Measurements from ENCODE around the gene TMEM169. TPM values are rescaled to one million over a fixed set of nuclear protein-coding genes. Genes with fewer than 3 reads are reported as not detected.

Gene TMEM169
- total RNA-seq, 1 donor from 2014 or later = 3.2 TPM

DNA sequence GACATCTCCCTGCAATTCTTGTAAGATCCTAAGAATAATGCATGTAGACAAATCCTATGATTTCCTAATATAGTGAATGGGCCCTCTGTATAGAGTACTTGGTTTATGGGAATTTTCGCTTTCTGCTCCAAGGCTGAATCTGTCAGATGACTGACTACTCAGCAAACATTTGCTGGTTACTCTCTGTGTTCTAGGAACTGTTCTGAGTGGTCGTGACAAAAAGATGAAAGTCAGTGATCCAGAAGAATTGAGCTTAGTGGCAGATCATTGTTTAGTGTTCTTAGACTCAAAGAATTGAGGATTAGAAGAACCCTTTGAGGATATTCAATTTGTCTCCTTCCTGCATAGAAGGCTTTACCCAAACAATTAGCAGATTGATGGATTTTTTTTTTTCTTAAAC, 37.4 kb downstream of the TMEM169 start:
- Mint-ChIP-seq H3K9me3 (ENCODE audit: unreplicated experiment) (no peaks in the 10 kb centered on the region), H3K27me3 (ENCODE audit: unreplicated experiment) (peaks cover 6% of the 10 kb centered on the region), H3K4me1 (ENCODE audit: unreplicated experiment) (peaks cover 17% of the 10 kb centered on the region), H3K4me3 (ENCODE audit: unreplicated experiment) (no peak overlapping the region), H3K27ac (ENCODE audit: unreplicated experiment) (no peak overlapping the region), H3K36me3 (ENCODE audit: low read depth, unreplicated experiment) (peaks cover 54% of the 10 kb centered on the region)
- TF ChIP-seq, protein P1, sequence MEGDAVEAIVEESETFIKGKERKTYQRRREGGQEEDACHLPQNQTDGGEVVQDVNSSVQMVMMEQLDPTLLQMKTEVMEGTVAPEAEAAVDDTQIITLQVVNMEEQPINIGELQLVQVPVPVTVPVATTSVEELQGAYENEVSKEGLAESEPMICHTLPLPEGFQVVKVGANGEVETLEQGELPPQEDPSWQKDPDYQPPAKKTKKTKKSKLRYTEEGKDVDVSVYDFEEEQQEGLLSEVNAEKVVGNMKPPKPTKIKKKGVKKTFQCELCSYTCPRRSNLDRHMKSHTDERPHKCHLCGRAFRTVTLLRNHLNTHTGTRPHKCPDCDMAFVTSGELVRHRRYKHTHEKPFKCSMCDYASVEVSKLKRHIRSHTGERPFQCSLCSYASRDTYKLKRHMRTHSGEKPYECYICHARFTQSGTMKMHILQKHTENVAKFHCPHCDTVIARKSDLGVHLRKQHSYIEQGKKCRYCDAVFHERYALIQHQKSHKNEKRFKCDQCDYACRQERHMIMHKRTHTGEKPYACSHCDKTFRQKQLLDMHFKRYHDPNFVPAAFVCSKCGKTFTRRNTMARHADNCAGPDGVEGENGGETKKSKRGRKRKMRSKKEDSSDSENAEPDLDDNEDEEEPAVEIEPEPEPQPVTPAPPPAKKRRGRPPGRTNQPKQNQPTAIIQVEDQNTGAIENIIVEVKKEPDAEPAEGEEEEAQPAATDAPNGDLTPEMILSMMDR (IDR thresholded peaks at IDR 0.05; ENCODE audit: unreplicated experiment) = no peak
- DNase-seq (ENCODE audit: low spot score) = no peak

DNA sequence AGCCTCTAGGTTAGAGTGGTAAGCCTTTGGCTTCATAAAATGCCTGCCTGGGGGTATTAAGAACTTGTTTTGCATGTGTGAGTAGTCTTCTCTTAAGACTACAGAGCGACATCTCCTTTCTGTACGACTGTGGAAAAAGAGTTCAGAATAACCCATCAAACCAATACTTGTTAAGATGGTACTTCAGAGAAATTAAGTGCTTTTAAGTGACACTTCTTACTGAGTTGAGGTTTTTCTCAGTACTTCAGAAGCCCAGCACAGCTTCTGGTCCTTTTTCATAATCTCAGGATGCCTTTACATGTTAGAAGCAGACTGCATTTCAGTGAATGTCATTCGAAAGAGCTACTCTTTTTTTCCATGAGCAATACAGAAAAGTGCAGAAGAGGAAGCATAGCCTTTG, 38.3 kb downstream of the TMEM169 start:
- Mint-ChIP-seq H3K27ac (ENCODE audit: unreplicated experiment) (no peak overlapping the region), H3K27me3 (ENCODE audit: unreplicated experiment) (peaks cover 4% of the 10 kb centered on the region), H3K36me3 (ENCODE audit: low read depth, unreplicated experiment) (peaks cover 55% of the 10 kb centered on the region), H3K4me1 (ENCODE audit: unreplicated experiment) (peaks cover 12% of the 10 kb centered on the region), H3K9me3 (ENCODE audit: unreplicated experiment) (no peaks in the 10 kb centered on the region), H3K4me3 (ENCODE audit: unreplicated experiment) (no peak overlapping the region)
- TF ChIP-seq, protein P1 (IDR thresholded peaks at IDR 0.05; ENCODE audit: unreplicated experiment) = no peak
- no peak for DNase-seq (ENCODE audit: low spot score)

DNA sequence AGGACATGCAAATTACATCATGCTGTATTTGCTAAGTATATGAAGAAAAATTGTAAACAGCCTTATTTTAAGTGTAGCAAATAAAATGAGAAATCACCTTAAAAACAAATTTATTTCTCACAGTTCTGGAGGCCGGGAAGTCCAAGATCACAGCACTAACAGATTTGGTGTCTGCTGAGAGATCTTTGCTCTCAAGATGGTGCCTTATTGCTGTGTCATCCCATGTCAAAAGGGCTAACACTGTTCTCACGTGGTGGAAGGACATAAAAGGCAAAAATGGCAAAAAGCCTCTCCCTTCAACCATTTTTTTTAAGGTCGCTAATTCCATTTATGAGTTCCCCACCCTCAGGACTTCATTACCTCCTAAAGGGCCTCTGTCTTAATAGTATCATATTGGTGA, 39.5 kb downstream of the TMEM169 start:
- Mint-ChIP-seq H3K27me3 (ENCODE audit: unreplicated experiment) (peaks cover 2% of the 10 kb centered on the region), H3K9me3 (ENCODE audit: unreplicated experiment) (no peaks in the 10 kb centered on the region), H3K4me1 (ENCODE audit: unreplicated experiment) (peaks cover 3% of the 10 kb centered on the region), H3K36me3 (ENCODE audit: low read depth, unreplicated experiment) (peaks cover 49% of the 10 kb centered on the region), H3K4me3 (ENCODE audit: unreplicated experiment) (no peak overlapping the region), H3K27ac (ENCODE audit: unreplicated experiment) (peak overlapping the region; percentile 61)
- DNase-seq (ENCODE audit: low spot score) = no peak
- TF ChIP-seq, protein P1 (IDR thresholded peaks at IDR 0.05; ENCODE audit: unreplicated experiment) = no peak

DNA sequence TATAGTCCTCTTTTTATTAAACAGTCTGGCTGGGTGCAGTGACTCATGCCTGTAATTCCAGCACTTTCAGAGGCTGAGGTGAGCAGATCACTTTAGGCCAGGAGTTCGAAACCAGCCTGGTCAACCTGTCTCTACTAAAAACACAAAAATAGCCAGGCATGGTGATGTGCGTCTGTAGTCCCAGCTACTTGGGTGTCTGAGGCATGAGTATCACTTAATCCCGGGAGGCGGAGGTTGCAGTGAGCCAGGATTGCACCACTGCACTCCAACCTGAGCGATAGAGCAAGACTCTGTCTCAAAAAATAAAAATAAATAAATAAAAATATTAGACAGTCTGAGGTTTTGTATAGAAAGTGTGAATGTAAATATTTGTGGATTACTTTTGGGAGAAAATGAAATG, 45.2 kb downstream of the TMEM169 start:
- no peaks in the 10 kb centered on the region for H3K4me1 Mint-ChIP-seq (ENCODE audit: unreplicated experiment)
- TF ChIP-seq, protein P1 (IDR thresholded peaks at IDR 0.05; ENCODE audit: unreplicated experiment) = no peak
- H3K27ac Mint-ChIP-seq (ENCODE audit: unreplicated experiment) = no peak overlapping the region
- H3K4me3 Mint-ChIP-seq (ENCODE audit: unreplicated experiment) = no peak overlapping the region
- H3K27me3 Mint-ChIP-seq (ENCODE audit: unreplicated experiment) = no peaks in the 10 kb centered on the region
- no peaks in the 10 kb centered on the region for H3K9me3 Mint-ChIP-seq (ENCODE audit: unreplicated experiment)
- no peak for DNase-seq (ENCODE audit: low spot score)
- H3K36me3 Mint-ChIP-seq (ENCODE audit: low read depth, unreplicated experiment) = peaks cover 43% of the 10 kb centered on the region

DNA sequence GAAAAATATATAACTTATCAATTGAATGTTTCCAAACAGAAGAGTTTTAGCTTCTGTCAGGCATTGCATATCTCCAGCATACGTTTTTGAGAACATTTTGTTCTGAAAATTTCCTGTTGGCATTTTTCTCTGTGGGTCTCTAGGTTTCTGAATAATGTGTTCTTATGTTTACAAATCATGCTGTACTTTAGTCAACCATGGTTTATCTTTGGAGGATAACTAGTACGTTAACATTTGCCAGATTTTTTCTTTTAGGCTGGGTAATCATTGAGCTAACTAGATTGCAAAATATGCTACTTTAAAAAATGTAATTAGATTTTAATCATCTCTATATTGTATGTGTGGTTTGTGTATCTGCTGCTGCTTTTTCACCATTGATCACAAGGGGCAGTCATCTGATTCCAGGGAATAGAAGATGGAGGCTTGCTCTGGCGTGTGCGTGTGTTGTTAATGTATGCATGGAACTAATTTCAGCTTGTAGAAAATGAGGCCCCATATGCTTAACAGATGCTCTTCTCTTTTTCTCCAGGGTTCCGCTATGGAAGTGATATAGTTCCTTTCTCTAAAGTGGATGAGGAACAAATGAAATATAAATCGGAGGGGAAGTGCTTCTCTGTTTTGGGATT, 48.7 kb downstream of the TMEM169 start:
- peaks cover 54% of the 10 kb centered on the region for H3K36me3 Mint-ChIP-seq (ENCODE audit: low read depth, unreplicated experiment)
- H3K4me1 Mint-ChIP-seq (ENCODE audit: unreplicated experiment) = peaks cover 5% of the 10 kb centered on the region
- no peak overlapping the region for H3K4me3 Mint-ChIP-seq (ENCODE audit: unreplicated experiment)
- no peak overlapping the region for H3K27ac Mint-ChIP-seq (ENCODE audit: unreplicated experiment)
- no peaks in the 10 kb centered on the region for H3K9me3 Mint-ChIP-seq (ENCODE audit: unreplicated experiment)
- H3K27me3 Mint-ChIP-seq (ENCODE audit: unreplicated experiment) = no peaks in the 10 kb centered on the region
- no peak for DNase-seq (ENCODE audit: low spot score)
- TF ChIP-seq, protein P1 (IDR thresholded peaks at IDR 0.05; ENCODE audit: unreplicated experiment) = no peak

Data from endothelial cell (in vitro differentiated cells).